HG03108 (cell line): ENCODE measurements around the gene MYO19.
"Not testable (repeated sequence)": the region's sequence is repeated elsewhere in the genome, so short reads cannot be mapped to it uniquely, and the experiment has no call there.

Source experiments
- ATAC-seq: cut with Tn5 transposase; IDR thresholded peaks from one replicate; pipeline ENCODE4 v1.9.1; 2021; ENCODE audit warnings: moderate library complexity; ENCODE audit not compliant: unreplicated experiment

MYO19 gene

DNA sequence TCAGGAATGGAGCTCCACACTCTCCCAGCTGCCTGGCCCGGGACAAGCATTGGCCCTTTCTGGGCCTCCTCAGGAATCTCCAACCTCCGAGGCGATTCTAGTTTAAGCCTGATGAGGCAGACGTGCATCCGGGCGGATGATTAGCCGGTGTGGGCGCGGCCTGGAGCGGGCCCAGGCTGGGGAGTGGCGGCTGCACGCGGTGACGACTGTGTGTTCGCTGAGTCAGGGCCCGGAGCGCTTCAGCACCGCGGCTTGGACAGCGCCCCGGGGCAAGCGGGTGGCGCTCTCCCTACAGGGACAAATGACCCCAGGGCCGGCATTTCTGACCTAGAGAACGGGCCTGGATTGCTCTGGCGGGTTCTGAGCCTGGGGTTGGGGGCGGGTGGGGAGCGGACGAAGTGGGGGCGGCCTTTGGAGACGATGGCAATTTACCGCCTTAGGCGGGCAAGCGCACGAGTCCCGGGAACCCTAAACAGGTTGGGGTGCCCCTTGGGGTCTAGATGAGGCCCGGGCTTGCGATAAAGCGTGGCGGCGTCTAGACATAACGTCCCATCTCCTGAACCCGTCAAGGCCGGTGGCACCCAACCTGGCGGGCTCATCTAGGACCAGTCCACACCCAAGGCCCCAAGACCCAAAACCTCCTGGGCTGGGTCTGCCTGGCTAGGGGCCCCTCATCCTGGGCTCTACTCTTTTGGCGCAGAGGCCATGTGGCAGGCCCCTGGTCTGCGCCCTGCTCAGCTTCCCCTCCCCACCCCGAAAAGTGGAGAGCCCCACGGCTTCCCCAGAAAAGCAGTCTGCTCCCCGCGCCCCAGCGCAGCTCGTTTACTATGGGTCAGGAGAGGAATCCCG, 70.5 kb downstream of the MYO19 start:
- ATAC-seq = no peak

GRCh38 chr17:36461330-36462110, 73.1 kb downstream of the MYO19 start:
- ATAC-seq = no peak

DNA sequence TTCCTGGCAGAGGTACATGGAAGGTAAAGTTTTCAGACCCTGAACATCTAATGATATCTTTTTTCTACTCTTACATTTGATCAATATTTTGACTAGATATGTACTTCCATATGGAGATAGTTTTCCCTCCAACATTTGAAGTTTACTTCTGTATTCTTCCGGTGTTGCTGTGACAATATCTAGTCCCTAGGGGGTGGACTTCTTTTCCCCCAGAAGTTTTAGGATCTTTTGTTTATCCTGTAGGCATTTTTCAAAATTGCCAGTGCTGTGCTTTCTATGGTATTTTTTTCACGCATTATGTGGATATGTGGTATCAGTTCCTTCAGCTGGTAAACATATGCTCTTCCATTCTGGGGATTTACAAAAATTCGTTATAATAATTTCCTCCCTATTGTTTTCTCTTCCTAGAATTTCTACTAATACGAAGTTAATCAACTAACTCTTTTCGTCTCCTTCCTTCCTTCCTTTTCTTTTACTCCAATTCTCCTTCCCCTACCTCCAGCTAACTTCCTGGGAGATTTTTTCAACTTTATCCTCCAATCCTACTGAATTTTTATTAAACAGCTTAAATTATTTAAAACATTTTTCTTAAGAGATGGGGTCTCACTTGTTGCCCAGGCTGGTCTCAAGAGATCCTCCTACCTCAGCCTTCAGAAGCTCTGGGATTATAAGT, 74.3 kb downstream of the MYO19 start:
- ATAC-seq = no peak

DNA sequence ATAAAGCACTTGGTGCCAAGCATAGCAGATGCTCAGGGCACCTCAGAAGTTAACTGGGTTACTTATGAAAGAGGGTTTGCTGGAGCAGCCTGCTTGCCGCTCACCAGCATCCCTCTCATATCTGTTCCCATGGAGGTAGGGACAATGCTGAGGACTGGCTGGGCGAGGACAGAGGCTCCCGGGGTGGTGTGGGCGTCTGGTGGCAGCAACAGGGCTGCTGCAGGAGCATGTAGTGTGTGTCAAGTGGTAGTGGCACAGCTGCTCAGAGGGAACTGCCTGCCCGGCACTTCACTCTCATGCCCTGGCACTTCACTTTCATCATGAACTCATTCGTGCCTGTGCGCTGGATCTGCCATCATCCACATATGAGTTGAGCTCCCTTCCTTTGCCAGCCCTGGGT, 75.1 kb downstream of the MYO19 start:
- no peak for ATAC-seq

GRCh38 chr17:36459045-36459444, 75.6 kb downstream of the MYO19 start:
- no peak for ATAC-seq

GRCh38 chr17:36457701-36458100, 77.0 kb downstream of the MYO19 start:
- ATAC-seq = not testable (repeated sequence)

- ATAC-seq = not testable (repeated sequence)
These were observed 81.8 kb downstream of the MYO19 start for GRCh38 chr17:36452888-36453287.

- ATAC-seq = not testable (repeated sequence)
These were observed 84.7 kb downstream of the MYO19 start for GRCh38 chr17:36449997-36450396.
